GM19328 (cell line): ENCODE data around the gene MXD3.
"Not testable (repeated sequence)": the region's sequence is repeated elsewhere in the genome, so short reads cannot be mapped to it uniquely, and the experiment has no call there.

Experiments
- ATAC-seq: cut with Tn5 transposase; IDR thresholded peaks from one replicate; pipeline ENCODE4 v1.9.1; 2021; ENCODE audit warnings: mild to moderate bottlenecking, moderate library complexity; ENCODE audit not compliant: unreplicated experiment

The MXD3 gene

GRCh38 chr5:177343777-177344176 lies 32.1 kb upstream of the MXD3 start:
- no peak for ATAC-seq

- not testable (repeated sequence) for ATAC-seq
Measured at GRCh38 chr5:177343000-177343399, 31.3 kb upstream of the MXD3 start.

GRCh38 chr5:177339107-177339638 lies 27.5 kb upstream of the MXD3 start:
- no peak for ATAC-seq

DNA sequence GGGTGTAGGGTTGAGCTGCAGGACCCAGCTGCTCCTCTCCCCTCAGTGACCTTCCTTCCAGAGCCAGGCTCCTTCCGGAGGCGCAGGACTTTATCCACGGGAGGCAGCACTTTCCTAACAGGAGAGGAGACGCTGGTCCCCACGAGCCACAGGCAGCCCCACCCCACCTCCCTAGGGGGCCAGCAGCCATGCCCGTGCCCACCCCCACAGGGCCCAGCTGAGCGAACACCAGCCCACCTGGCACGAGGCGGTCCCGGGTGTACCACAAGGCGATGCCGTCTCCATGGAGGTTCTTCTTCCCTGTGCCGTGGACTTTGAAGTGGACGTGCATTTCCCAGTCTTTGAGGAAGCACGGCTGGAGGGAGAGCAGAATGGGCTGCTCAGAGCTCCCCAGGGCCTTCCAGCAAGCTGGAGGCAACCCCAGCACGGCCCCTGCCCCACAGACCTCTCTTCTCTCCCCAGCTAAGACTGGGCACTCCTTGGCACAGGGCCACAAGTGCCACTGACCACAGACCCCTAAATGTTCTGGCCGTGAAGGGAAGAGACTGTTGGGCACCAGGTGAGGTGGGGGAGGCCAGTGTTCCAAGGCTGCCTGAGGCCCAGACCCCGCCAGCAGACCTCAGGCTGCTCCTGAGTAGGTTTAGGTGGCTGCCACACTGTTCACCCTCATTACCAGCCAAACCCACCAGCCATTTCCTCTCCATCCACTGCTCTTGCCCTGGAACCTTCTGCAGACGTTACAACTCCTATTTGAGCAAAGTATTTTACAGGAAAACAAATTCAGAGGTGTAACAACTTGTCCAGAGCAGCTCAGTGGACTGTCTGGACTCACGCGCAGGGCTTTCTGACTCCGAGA lies 26.8 kb upstream of the MXD3 start:
- ATAC-seq = no peak

DNA sequence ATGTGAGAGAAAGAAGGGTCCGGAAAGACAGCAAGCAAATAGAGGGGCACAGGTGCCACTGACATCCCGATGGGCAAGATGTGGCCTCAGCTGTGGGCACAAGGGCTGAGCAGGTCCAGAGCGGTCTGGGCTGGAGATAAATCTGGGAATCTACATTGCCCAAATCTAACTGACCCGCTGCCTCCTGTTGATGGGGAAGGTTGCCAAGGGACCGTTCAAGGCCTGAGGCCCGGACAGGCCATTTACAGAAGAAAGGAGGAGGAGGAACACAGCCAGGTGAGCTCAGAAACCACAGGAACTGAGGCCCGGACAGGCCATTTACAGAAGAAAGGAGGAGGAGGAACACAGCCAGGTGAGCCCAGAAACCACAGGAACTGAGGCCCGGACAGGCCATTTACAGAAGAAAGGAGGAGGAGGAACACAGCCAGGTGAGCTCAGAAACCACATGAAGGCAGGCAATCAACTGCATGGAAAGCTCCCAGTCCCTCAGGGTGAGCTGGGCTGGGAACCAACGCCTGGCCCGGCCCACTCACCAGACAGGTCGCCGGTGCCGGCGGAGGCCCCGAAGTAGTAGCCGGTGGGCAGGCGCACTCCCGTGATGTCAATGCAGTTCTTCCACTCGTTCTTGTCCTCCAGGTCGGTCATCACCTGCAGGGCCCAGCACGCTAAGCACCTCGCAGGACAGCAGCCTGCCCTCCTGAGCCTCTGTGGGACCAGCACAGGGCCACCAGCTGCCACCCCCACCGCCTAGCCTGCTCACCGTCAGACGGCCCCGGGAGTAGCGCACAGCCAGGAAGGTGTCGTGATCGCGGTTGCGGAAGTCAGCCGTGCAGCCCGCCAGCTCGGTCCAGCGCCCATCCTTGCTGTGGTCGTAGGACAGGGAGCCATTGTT lies 25.2 kb upstream of the MXD3 start:
- no peak for ATAC-seq

GRCh38 chr5:177336112-177336511 lies 24.4 kb upstream of the MXD3 start:
- ATAC-seq = no peak

GRCh38 chr5:177335701-177336065 lies 24.0 kb upstream of the MXD3 start:
- no peak for ATAC-seq

GRCh38 chr5:177334781-177335700 lies 23.3 kb upstream of the MXD3 start:
- no peak for ATAC-seq

DNA sequence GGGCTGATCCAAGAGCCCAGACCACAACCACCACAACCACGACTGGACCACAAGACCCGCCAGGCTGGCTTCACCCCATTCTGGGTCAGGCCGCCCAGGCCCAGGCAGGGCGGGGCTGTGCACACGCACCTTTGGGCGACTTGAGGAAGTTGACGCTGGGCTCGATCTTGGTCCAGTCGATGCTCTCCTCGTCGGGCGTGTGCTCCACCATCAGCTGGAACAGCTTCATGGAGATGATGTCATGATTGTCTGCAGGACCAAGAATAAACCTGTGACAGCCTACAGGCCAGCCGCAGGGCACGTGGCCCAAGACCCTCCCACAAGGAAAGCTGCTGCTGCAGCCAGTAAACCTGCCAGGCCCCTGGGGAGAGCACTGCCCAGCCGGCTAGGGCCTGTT lies 22.5 kb upstream of the MXD3 start:
- no peak for ATAC-seq

GRCh38 chr5:177333420-177334154 lies 21.9 kb upstream of the MXD3 start:
- ATAC-seq = no peak

GRCh38 chr5:177332896-177333260 lies 21.2 kb upstream of the MXD3 start:
- no peak for ATAC-seq

DNA sequence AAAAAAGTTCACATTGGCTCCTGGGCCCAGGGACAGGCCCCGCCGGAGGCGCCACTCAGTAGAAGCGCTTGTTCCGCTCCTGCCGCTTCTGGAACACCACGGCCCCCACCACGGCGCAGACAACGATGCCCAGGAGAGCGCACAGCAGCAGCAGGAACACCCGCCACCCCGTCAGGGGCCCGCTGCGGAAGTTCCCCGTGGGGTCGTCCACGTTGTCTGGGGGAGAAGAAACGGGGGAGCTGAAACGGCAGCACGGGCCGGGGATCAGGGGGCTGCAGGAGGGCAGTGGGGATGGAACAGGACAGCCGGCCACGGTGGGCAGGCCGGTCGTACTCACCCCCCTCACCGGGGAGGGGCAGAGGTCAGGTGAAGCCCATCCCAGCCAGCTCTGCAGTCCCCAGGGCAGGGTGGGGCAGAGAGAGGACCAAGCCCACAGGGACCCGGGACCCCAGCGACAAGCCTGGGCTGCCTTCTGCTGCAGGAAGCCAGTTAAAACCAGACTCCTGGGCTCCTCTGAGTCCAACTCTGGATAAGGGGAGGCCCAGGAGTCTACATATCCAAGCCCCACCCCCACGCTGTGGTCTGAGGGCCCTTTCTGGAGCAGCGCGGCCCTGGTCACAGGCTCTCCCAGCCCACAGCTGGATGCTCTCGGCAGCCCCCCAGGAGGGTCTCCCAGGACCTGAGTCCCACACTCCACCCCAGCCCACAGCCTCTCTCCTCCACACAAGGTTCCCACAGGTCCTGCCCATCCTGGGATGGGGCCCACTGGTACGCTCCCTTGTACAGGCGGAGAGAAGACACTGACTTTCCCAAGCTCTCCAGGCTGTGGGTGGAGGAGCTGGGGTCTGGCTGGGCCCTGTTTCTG lies 20.6 kb upstream of the MXD3 start:
- no peak for ATAC-seq

DNA sequence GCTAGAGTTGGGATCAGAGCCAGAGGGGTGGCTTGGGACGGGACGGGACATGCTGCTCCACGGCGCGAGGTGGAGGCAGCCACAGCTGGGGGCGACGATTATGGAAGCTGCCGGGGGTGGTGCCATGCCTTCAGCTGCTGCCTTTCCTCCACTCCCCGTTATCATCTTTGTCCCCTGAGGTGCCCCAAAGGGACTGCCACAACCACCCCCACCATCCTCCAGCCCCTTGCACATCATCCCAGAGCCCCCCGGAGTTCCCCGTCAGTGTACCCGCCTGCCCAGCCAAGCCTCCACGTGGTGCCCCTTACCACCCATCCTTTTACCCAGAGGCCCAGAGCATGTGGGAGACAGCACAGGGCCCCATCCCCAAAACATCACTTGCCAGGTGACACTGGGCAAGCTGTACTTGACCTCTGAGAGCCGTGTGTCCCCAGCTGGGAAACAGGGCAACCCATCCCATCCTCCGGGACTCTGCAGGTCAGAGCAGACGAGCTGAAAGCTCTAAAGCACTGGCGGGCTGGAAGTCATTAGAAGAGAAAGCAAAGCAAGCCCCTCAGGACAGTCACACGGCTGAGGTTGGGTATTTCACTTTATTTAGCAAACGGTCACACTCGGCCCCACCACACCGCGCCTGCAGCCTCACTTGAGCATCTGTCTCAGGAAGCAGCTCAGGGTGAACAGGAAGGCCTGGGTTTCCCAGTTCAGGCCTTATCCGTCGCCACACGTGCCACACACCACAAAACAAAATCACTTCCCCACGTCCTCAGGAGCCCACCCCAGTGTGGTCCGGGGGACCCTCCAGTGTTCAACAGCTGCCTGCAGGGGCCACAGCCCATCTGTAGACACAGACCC lies 19.5 kb upstream of the MXD3 start:
- no peak for ATAC-seq

- no peak for ATAC-seq
Measured at GRCh38 chr5:177329883-177330282, 18.2 kb upstream of the MXD3 start.

DNA sequence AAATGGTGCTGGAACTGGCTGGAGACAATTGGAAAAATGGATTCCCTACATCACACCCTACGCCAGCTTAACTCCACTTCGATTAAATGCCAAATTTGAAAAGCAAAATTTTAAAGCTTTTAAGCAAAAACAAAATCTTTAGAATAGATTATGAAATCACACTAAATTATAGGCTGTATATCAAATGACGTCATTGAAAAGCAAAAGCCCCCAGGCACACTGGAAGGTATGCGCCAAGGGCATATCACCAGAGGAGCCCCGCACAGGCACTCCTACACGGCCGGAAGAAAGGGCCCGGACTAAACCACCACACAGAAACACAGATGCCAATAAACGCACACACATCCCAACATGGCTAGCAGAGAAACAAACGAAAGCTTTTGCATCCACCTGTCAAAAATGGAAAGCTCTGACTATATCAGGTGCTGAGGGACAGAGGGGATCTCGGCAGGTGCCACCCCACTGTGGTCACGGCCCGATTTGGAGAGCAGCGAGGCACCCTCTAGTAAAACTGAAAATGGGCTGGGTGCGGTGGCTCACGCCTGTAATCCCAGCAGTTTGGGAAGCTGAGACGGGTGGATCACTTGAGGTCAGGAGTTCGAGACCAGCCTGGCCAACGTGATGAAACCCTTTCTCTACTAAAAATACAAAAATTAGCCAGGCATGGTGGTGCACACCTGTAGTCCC lies 17.0 kb upstream of the MXD3 start:
- no peak for ATAC-seq

DNA sequence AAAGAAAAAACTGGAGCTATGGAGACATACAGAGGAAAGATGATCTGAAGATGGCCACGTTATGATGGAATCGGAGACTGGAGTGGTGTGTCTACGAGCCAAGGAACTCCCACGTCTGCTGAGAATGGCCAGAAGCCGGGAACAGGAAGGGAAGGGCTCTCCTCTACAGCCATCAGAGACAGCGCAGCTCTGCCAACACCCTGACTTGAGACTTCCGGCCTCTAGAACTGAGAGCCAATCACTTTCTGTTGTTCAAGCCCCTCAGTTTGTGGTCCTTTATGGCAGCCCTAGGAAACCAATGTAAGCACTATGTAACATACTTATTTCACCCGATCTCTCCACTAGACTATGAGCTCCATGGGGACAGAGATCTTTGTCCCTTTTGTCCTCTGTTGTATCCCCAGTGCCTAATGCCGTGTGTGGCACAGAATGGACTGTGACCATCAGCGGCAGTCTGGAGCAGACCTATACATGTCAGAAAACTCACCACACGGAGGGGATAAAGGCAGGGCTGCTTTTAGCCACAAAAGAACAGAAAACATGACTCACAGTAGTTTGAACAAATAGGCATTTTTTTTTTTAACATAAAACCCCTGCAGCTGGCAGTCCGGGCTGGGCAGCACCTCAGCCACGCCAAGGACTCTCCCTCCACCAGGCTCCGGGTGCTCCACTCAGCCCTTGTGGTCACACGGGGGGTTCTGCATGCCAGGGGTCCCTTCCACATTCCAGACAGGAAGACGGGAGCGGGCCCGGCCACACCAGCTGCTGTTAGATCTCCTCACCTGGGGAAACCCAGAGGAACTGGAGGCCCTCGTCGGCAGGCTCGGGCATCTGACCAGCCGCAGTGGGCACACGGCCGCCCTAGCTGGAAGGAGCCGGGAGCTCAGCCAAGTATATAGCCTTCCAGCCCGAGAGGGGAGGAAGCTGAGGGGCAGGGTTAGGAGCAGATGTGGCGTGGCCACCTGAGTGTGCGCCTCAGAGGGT lies 16.1 kb upstream of the MXD3 start:
- no peak for ATAC-seq
